RWPE2 (cell line): ENCODE measurements around the gene TBX6.
A peak's percentile ranks its signal among the peaks of the same experiment; 100 is the strongest.
"Not testable (repeated sequence)": the region's sequence is repeated elsewhere in the genome, so short reads cannot be mapped to it uniquely, and the experiment has no call there.

ENCODE experiments used
- ATAC-seq: fragments of 200-7000 bp; cut with Tn5 transposase; 3 replicates; pipeline ENCODE4 v1.9.1; 2021; ENCODE audit warnings: low read depth
- DNase-seq: peaks from one replicate; pipeline ENCODE4 v3.0.0-alpha.2; 2020; ENCODE audit warnings: low spot score
- H3K27ac ChIP-seq: fragments of 450-650 bp; 2 replicates; pipeline ENCODE4 v1.5.1; 2017; ENCODE audit warnings: mild to moderate bottlenecking; ENCODE audit not compliant: poor library complexity, severe bottlenecking
- H3K27me3 ChIP-seq: fragments of 250-450 bp; sonication (Bioruptor Pico); 2 replicates; pipeline ENCODE4 v1.5.1; 2021; ENCODE audit warnings: mild to moderate bottlenecking, moderate library complexity; ENCODE audit not compliant: insufficient read depth, poor library complexity, severe bottlenecking
- H3K36me3 ChIP-seq: fragments of 250-450 bp; sonication (Bioruptor Pico); 2 replicates; pipeline ENCODE4 v1.5.1; 2020; ENCODE audit warnings: low read depth, mild to moderate bottlenecking, moderate library complexity
- H3K4me1 ChIP-seq: fragments of 250-450 bp; sonication (Bioruptor Pico); 2 replicates; pipeline ENCODE4 v1.5.1; 2021; ENCODE audit warnings: mild to moderate bottlenecking, moderate library complexity; ENCODE audit not compliant: insufficient read depth, poor library complexity, severe bottlenecking
- H3K4me3 ChIP-seq: fragments of 250-450 bp; sonication (Bioruptor Pico); 2 replicates; pipeline ENCODE4 v1.5.1; 2021; ENCODE audit warnings: mild to moderate bottlenecking, moderate library complexity; ENCODE audit not compliant: severe bottlenecking
- H3K9me3 ChIP-seq: fragments of 250-450 bp; sonication (Bioruptor Pico); 2 replicates; pipeline ENCODE4 v1.5.1; 2021; ENCODE audit warnings: mild to moderate bottlenecking, moderate library complexity; ENCODE audit not compliant: severe bottlenecking
- TF ChIP-seq, protein P1 (sequence below): fragments of 450-650 bp; IDR thresholded peaks from one replicate; pipeline ENCODE4 v1.5.1; 2017; ENCODE audit warnings: mild to moderate bottlenecking, moderate library complexity; ENCODE audit not compliant: poor library complexity, severe bottlenecking

TBX6 gene

DNA sequence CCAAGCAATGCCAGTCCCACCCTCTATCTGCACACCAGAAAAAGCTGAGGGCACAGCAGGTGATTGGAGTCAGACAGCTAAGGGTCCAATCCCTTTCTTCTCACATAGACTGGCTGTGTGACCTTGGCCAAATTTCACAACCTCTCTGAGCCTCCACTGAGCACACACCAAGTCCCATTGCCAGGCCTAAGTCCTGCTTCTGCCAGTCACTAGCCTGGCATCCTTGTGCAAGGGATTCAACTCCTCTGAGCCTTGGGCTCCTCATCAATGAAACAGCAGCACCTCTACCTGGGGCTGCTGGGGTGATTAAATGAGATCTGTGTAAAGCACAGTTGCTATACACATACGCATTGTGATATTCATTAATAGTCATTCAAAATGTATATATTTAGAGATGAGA is 45.1 kb downstream of the TBX6 start:
- DNase-seq (no peak), ATAC-seq (no peak)
- H3K27me3 ChIP-seq, result no peaks in the 10 kb centered on the region
- no peak overlapping the region for H3K27ac ChIP-seq
- no peaks in the 10 kb centered on the region for H3K4me1 ChIP-seq
- no peaks in the 10 kb centered on the region for H3K9me3 ChIP-seq
- TF ChIP-seq, protein P1, sequence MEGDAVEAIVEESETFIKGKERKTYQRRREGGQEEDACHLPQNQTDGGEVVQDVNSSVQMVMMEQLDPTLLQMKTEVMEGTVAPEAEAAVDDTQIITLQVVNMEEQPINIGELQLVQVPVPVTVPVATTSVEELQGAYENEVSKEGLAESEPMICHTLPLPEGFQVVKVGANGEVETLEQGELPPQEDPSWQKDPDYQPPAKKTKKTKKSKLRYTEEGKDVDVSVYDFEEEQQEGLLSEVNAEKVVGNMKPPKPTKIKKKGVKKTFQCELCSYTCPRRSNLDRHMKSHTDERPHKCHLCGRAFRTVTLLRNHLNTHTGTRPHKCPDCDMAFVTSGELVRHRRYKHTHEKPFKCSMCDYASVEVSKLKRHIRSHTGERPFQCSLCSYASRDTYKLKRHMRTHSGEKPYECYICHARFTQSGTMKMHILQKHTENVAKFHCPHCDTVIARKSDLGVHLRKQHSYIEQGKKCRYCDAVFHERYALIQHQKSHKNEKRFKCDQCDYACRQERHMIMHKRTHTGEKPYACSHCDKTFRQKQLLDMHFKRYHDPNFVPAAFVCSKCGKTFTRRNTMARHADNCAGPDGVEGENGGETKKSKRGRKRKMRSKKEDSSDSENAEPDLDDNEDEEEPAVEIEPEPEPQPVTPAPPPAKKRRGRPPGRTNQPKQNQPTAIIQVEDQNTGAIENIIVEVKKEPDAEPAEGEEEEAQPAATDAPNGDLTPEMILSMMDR, result no peak
- H3K36me3 ChIP-seq, result no peaks in the 10 kb centered on the region
- H3K4me3 ChIP-seq, result no peak overlapping the region

DNA sequence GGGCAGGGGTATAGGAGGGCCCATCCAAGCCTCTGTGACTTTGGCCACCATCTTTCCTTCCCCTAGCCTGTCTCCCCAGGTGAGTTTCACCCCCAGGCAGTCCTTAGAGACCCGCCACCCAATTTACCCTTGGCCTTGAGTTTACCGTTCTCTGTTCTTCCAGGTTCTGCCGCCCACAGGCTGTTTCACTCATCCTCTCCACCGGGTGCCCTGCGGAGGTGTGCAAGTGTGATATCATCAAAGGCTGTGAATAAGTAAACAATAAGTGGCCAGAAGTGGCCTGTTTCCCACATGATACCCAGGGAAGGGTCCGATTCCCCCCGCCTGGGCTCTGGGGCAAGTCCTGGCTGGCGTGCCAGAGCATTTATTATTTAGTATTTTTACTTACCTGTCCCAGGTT is 45.5 kb downstream of the TBX6 start:
- no peaks in the 10 kb centered on the region for H3K9me3 ChIP-seq
- no peak overlapping the region for H3K27ac ChIP-seq
- no peaks in the 10 kb centered on the region for H3K36me3 ChIP-seq
- H3K4me3 ChIP-seq, result no peak overlapping the region
- TF ChIP-seq, protein P1, result no peak
- H3K4me1 ChIP-seq, result no peaks in the 10 kb centered on the region
- DNase-seq (no peak), ATAC-seq (no peak)
- no peaks in the 10 kb centered on the region for H3K27me3 ChIP-seq

DNA sequence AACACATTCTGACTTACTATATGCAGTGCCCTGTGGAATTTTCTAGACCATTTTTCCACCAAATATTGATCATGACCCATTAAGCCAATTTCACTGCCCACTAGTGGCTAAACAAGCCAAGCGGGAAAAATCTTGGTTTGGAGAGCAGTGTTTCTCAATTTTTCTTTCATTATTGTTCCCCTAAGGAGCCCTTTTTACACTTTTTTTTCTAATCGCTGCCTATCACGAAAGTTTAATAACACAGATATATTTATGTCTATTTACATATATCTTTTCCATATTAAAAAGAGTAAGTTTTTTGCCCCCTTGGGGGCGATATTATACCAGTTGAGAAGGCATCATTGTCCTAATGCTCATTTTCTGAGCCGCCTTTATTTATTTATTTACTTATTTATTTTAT is 49.9 kb downstream of the TBX6 start:
- Histone ChIP-seq H3K9me3 (no peaks in the 10 kb centered on the region), H3K4me1 (no peaks in the 10 kb centered on the region), H3K27me3 (no peaks in the 10 kb centered on the region), H3K4me3 (no peak overlapping the region), H3K36me3 (no peaks in the 10 kb centered on the region), H3K27ac (no peak overlapping the region)
- no peak for DNase-seq
- TF ChIP-seq, protein P1, result peak; percentile 80
- ATAC-seq, result no peak

DNA sequence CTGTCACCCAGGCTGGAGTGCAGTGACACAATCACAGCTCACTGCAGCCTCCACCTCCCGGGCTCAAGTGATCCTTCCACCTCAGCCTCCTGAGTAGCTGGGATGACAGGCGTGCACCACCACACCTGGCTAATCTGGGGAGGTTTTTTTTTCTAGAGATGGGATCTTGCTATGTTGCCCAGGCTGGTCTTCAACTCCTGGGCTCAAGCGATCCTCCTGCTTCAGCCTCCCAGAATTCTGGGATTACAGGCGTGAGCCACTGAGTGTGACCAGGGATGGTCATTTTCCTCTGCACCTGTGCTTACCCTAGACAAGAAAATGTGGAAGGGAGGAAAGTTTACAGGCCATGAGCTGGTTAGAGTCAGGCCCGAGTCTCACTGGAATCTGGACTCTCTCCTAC is 51.0 kb downstream of the TBX6 start:
- not testable (repeated sequence) for H3K27me3 ChIP-seq, H3K27ac ChIP-seq, DNase-seq, ATAC-seq, H3K9me3 ChIP-seq, H3K36me3 ChIP-seq, H3K4me3 ChIP-seq, H3K4me1 ChIP-seq

DNA sequence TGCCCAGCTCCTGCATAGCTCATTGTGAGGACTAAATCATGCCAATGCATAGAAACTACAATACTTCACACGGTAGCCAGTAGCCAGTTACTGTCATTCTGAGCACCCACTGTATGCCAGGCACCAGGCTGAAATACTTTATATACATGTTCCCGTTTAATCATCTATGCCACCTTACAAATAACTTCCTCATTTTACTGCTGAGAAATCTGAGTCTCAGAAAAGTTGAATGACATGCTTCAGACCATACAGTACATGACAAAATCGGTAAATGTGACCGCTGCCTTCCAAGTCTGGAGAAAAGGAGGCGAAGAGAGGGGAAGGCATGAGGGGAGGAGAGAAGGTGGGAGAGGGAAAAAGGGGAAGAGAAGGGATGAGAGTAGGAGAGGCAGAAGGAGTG is 51.5 kb downstream of the TBX6 start:
- Histone ChIP-seq H3K4me1 (no peaks in the 10 kb centered on the region), H3K36me3 (no peaks in the 10 kb centered on the region), H3K27ac (no peak overlapping the region), H3K4me3 (no peak overlapping the region), H3K27me3 (no peaks in the 10 kb centered on the region), H3K9me3 (no peaks in the 10 kb centered on the region)
- no peak for ATAC-seq
- DNase-seq, result no peak
- TF ChIP-seq, protein P1, result no peak
